Measurements from ENCODE around the gene PRICKLE2.

PRICKLE2 gene

GRCh38 chr3:64111083-64111482 is 114.2 kb downstream of the PRICKLE2 start:
- H3F3A ChIP-seq (ENCODE audit: insufficient read depth, low read length): no peaks in the 10 kb centered on the region
- TF ChIP-seq EZH2 (IDR thresholded peaks at IDR 0.05; ENCODE audit: borderline replicate concordance, low read length) (no peak), CTCF (IDR thresholded peaks at IDR 0.05; ENCODE audit: low read length) (no peak)
- H3K9me3 ChIP-seq (ENCODE audit: low read length): no peaks in the 10 kb centered on the region
- H4K20me1 ChIP-seq (ENCODE audit: insufficient read depth, low read length): no peaks in the 10 kb centered on the region
- H2AFZ ChIP-seq (ENCODE audit: low read length): no peak overlapping the region
- no peak overlapping the region for H3K9ac ChIP-seq (ENCODE audit: low read length)
- H3K36me3 ChIP-seq (ENCODE audit: insufficient read depth, low read length): no peaks in the 10 kb centered on the region
- no peak overlapping the region for H3K27ac ChIP-seq (ENCODE audit: low read depth, low read length, poor library complexity, severe bottlenecking)
- no peaks in the 10 kb centered on the region for H3K27me3 ChIP-seq (ENCODE audit: insufficient read depth, low read length)
- no peaks in the 10 kb centered on the region for H3K9me2 ChIP-seq (ENCODE audit: low read depth, low read length)
- H3K4me1 ChIP-seq (ENCODE audit: insufficient read depth, low read length, severe bottlenecking): no peaks in the 10 kb centered on the region
- H3K4me3 ChIP-seq (ENCODE audit: low read depth, low read length, poor library complexity, severe bottlenecking): no peak overlapping the region
- H3K79me2 ChIP-seq (ENCODE audit: insufficient read depth, low read length): no peaks in the 10 kb centered on the region
- H3K4me2 ChIP-seq (ENCODE audit: low read length): no peak overlapping the region

GRCh38 chr3:64110071-64110470 is 115.2 kb downstream of the PRICKLE2 start:
- Histone ChIP-seq H3K27ac (ENCODE audit: low read depth, low read length, poor library complexity, severe bottlenecking) (no peak overlapping the region), H3K9me2 (ENCODE audit: low read depth, low read length) (no peaks in the 10 kb centered on the region), H3K9me3 (ENCODE audit: low read length) (no peaks in the 10 kb centered on the region)

GRCh38 chr3:64109438-64109837 is 115.8 kb downstream of the PRICKLE2 start:
- Histone ChIP-seq H3K9ac (ENCODE audit: low read length) (no peak overlapping the region), H3K36me3 (ENCODE audit: insufficient read depth, low read length) (no peaks in the 10 kb centered on the region), H3K9me2 (ENCODE audit: low read depth, low read length) (no peaks in the 10 kb centered on the region), H3K4me3 (ENCODE audit: low read depth, low read length, poor library complexity, severe bottlenecking) (no peak overlapping the region), H3F3A (ENCODE audit: insufficient read depth, low read length) (no peaks in the 10 kb centered on the region), H3K4me1 (ENCODE audit: insufficient read depth, low read length, severe bottlenecking) (no peaks in the 10 kb centered on the region), H3K27me3 (ENCODE audit: insufficient read depth, low read length) (no peaks in the 10 kb centered on the region), H3K27ac (ENCODE audit: low read depth, low read length, poor library complexity, severe bottlenecking) (no peak overlapping the region), H3K4me2 (ENCODE audit: low read length) (no peak overlapping the region), H3K9me3 (ENCODE audit: low read length) (no peaks in the 10 kb centered on the region), H4K20me1 (ENCODE audit: insufficient read depth, low read length) (no peaks in the 10 kb centered on the region), H2AFZ (ENCODE audit: low read length) (no peak overlapping the region), H3K79me2 (ENCODE audit: insufficient read depth, low read length) (no peaks in the 10 kb centered on the region)
- TF ChIP-seq EZH2 (IDR thresholded peaks at IDR 0.05; ENCODE audit: borderline replicate concordance, low read length): no peak

More at GRCh38 chr3:64110071-64110470, 115.2 kb downstream of the PRICKLE2 start:
- no peak for TF ChIP-seq EZH2 (IDR thresholded peaks at IDR 0.05; ENCODE audit: borderline replicate concordance, low read length)
- no peak for TF ChIP-seq CTCF (IDR thresholded peaks at IDR 0.05; ENCODE audit: low read length)
- no peak overlapping the region for H3K4me3 ChIP-seq (ENCODE audit: low read depth, low read length, poor library complexity, severe bottlenecking)
- H4K20me1 ChIP-seq (ENCODE audit: insufficient read depth, low read length): no peaks in the 10 kb centered on the region
- no peaks in the 10 kb centered on the region for H3K27me3 ChIP-seq (ENCODE audit: insufficient read depth, low read length)
- H3K79me2 ChIP-seq (ENCODE audit: insufficient read depth, low read length): no peaks in the 10 kb centered on the region
- H3K36me3 ChIP-seq (ENCODE audit: insufficient read depth, low read length): no peaks in the 10 kb centered on the region
- no peaks in the 10 kb centered on the region for H3F3A ChIP-seq (ENCODE audit: insufficient read depth, low read length)
- no peak overlapping the region for H2AFZ ChIP-seq (ENCODE audit: low read length)
- H3K4me1 ChIP-seq (ENCODE audit: insufficient read depth, low read length, severe bottlenecking): no peaks in the 10 kb centered on the region
- H3K9ac ChIP-seq (ENCODE audit: low read length): no peak overlapping the region
- H3K4me2 ChIP-seq (ENCODE audit: low read length): no peak overlapping the region

- no peak overlapping the region for H3K9ac ChIP-seq (ENCODE audit: low read length)
- no peaks in the 10 kb centered on the region for H3K36me3 ChIP-seq (ENCODE audit: insufficient read depth, low read length)
- H3K27me3 ChIP-seq (ENCODE audit: insufficient read depth, low read length): no peaks in the 10 kb centered on the region
- H3F3A ChIP-seq (ENCODE audit: insufficient read depth, low read length): no peaks in the 10 kb centered on the region
- no peak overlapping the region for H2AFZ ChIP-seq (ENCODE audit: low read length)
- no peaks in the 10 kb centered on the region for H4K20me1 ChIP-seq (ENCODE audit: insufficient read depth, low read length)
- H3K79me2 ChIP-seq (ENCODE audit: insufficient read depth, low read length): no peaks in the 10 kb centered on the region
- H3K4me1 ChIP-seq (ENCODE audit: insufficient read depth, low read length, severe bottlenecking): no peaks in the 10 kb centered on the region
- H3K4me2 ChIP-seq (ENCODE audit: low read length): no peak overlapping the region
- no peak overlapping the region for H3K4me3 ChIP-seq (ENCODE audit: low read depth, low read length, poor library complexity, severe bottlenecking)
- TF ChIP-seq EZH2 (IDR thresholded peaks at IDR 0.05; ENCODE audit: borderline replicate concordance, low read length): no peak
- no peak for TF ChIP-seq CTCF (IDR thresholded peaks at IDR 0.05; ENCODE audit: low read length)
- no peaks in the 10 kb centered on the region for H3K9me2 ChIP-seq (ENCODE audit: low read depth, low read length)
- no peaks in the 10 kb centered on the region for H3K9me3 ChIP-seq (ENCODE audit: low read length)
- no peak overlapping the region for H3K27ac ChIP-seq (ENCODE audit: low read depth, low read length, poor library complexity, severe bottlenecking)
Observed at GRCh38 chr3:64108784-64109317, 116.4 kb downstream of the PRICKLE2 start.
